KOPT-K1 (cell line): Measurements from ENCODE around the gene MICA.
"Not testable (repeated sequence)": the region's sequence is repeated elsewhere in the genome, so short reads cannot be mapped to it uniquely, and the experiment has no call there.

ENCODE experiments used
- H3K27ac ChIP-seq: fragments of 200-600 bp; sonication (generic); 2 replicates; pipeline ENCODE4 v1.5.1; 2016; ENCODE audit warnings: antibody characterized with exemption, mild to moderate bottlenecking, low read depth, low read length; ENCODE audit not compliant: poor library complexity, severe bottlenecking
- H3K36me3 ChIP-seq: fragments of 200-600 bp; sonication (generic); 2 replicates; pipeline ENCODE4 v1.5.1; 2017; ENCODE audit warnings: antibody characterized with exemption, mild to moderate bottlenecking, low read length, moderate library complexity; ENCODE audit not compliant: insufficient read depth
- H3K9me3 ChIP-seq: fragments of 200-600 bp; sonication (generic); 2 replicates; pipeline ENCODE4 v1.5.1; 2017; ENCODE audit warnings: antibody characterized with exemption, low read length, mild to moderate bottlenecking; ENCODE audit not compliant: insufficient read depth, poor library complexity, severe bottlenecking

Gene MICA

DNA sequence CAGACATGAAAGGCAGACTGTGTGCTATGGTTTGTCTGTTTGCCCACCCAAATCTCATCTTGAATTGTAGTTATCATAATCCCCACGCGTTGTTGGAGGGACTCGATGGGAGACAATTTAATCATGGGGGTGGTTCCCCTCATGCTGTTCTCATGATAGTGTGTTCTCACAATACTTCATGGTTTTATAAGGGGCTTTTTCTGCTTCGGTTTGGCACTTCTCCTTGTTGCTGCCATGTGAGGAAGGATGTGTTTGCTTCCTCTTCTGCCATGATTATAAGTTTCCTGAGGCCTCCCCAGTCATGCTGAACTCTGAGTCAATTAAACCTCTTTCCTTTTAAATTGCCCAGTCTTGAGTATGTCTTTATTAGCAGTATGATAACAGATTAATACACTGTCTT is 47.4 kb downstream of the MICA start:
- Histone ChIP-seq H3K36me3 (no peaks in the 10 kb centered on the region), H3K27ac (no peak overlapping the region), H3K9me3 (peaks cover 15% of the 10 kb centered on the region)

DNA sequence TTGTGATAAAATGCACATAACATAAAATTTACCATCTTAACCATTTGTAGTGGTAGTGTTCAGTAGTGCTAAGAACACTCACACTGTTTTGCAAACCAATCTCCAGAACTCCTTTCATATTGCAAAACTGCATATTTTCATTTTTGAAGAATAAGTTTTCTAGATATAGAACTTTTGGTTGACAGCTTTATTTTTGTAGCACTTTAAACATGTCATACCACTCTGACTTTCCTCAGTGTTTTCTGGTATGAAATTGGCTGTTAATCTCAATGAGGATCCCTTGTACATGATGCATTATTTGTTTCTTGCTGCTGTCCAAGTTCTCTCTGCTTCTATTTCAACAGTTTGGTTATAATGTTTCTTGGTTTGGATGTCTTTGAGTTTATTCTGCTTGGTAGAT is 49.5 kb downstream of the MICA start:
- H3K36me3 ChIP-seq = no peaks in the 10 kb centered on the region
- no peak overlapping the region for H3K27ac ChIP-seq
- H3K9me3 ChIP-seq = peaks cover 15% of the 10 kb centered on the region

DNA sequence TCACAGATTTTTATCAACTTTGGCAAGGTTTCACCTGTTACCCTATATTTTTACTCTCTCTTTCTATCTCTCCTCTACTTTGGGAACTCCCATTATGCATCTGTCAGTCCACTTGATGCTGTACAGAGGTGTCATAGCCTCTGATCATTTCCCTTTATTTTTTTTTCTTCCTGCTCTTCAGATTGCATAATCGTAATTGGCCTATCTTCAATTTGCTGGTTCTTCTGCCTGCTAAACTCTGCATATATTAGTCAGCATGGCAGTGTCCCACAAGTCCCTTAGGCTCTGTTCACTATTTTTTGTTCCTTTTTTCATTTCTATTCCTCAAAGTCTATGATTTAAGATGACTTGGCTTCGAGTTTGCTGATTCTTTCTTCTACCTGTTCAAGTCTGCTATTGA is 49.9 kb downstream of the MICA start:
- Histone ChIP-seq H3K36me3 (no peaks in the 10 kb centered on the region), H3K9me3 (peaks cover 15% of the 10 kb centered on the region), H3K27ac (no peak overlapping the region)

DNA sequence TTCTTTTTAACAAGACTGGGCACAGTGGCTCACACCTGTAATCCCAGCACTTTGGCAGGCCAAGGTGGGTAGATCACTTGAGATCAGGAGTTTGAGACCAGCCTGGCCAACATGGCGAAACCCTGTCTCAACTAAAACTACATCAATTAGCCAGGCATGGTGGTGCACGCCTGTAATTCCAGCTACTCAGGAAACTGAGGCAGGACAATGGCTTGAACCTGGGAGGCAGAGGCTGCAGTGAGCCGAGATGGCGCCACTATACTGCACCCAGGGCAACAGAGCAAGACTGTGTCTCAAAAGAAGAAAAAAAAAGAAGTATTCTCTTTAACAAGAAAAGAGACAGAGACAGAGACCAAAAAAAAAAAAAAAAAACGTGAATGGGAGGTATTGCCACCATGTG is 56.5 kb downstream of the MICA start:
- H3K27ac ChIP-seq, H3K36me3 ChIP-seq, H3K9me3 ChIP-seq: not testable (repeated sequence)

DNA sequence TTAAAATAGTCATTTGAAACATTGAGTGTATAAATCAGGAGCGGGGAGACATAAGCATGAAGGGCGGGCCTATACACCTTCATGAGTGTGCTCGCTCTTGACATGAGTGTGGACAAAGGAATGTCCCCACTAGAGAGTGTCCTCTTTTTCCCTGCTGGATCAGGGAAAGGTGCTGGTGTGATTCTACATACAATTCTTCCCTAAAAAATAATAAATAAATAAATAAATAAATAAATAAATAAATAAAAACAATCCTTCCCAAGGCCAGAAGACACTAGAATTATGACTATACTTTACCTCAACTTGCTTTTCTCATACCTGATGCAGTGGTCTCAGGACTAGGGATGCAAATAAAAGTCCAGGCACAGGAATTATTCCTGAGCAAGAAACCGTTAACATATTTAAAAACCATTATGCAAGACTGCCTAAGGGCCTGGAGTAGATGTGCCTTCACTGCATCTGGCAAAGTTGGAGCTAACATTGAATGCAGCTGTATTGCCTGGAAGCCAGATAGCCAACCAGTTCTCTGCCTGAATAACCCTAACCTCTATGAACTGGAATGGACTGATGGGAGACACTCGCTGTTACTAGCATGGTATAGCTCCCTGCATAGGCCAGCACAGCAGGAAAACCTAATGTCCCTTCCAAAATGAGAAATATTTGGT is 57.1 kb downstream of the MICA start:
- H3K27ac ChIP-seq = no peak overlapping the region
- H3K36me3 ChIP-seq = no peaks in the 10 kb centered on the region
- no peaks in the 10 kb centered on the region for H3K9me3 ChIP-seq

GRCh38 chr6:31462026-31462963 is 58.9 kb downstream of the MICA start:
- Histone ChIP-seq H3K27ac (no peak overlapping the region), H3K36me3 (no peaks in the 10 kb centered on the region), H3K9me3 (no peaks in the 10 kb centered on the region)

- Histone ChIP-seq H3K36me3 (no peaks in the 10 kb centered on the region), H3K27ac (no peak overlapping the region), H3K9me3 (no peaks in the 10 kb centered on the region)
Observed at GRCh38 chr6:31462964-31463870, 59.8 kb downstream of the MICA start.

DNA sequence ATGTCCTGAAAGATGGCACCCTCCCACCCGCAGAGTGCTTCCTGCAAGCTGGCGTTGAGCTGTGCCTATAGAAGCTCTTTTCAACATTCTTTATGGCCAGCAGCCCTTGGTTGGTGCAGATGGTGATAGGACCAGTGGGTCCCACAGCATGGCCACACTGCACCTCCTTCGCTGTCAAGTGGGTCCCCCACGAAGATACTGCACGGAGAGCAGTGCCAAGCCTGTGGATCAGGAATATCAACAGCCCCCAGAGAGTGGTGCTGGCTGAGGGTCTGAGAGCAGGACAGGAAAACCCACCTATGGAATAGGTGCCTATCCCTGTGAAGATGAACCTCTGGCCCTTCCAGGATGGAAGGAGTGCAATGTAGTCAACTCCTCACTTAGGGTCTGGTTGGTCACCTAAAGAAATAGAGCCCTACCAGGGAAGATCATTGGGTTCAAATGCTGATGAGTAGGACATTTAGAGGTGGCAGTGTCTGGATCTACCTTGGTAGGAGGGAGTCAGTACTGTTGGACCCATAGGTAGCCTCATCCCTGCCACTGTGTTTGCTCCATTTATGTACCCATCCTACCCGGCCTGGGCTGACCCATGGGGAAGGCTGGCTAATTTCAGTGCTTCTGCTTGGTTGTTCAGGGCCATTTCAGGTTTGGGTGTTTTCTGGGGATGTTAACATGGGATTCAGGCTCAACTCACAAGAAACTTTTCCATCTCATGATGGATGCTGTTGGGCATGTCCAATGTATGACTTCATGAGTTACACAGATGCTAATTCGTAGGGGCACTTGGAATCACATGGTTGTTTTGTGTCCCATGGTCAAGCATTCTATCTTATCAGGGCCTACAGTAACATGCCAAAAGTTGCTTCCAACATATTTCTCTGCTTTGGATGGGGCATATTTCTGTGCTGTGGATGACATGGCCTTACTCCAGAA is 61.1 kb downstream of the MICA start:
- Histone ChIP-seq H3K27ac (no peak overlapping the region), H3K9me3 (no peaks in the 10 kb centered on the region), H3K36me3 (no peaks in the 10 kb centered on the region)
